Keratinocyte (primary cell): ENCODE measurements around the gene FOS.

Source experiments
- CTCF ChIP-seq, 3 experiments: IDR thresholded peaks in 1 of 3; conservative IDR thresholded peaks in 1 of 3; optimal IDR thresholded peaks in 1 of 3; 2 replicates in 2 of 3; 3 replicates in 1 of 3; pipeline versions ENCODE3 to v1.5.1; 2011; ENCODE audit warnings: low read length in 3 of 3, mild to moderate bottlenecking in 3 of 3, moderate library complexity in 2 of 3, control low read depth in 1 of 3, inconsistent platforms in 1 of 3; ENCODE audit not compliant: insufficient read depth in 2 of 3; ENCODE audit errors: extremely low read depth in 1 of 3
- EZH2 ChIP-seq: IDR thresholded peaks from one replicate; pipeline ENCODE4 v1.6.1; 2012; ENCODE audit warnings: inconsistent platforms, mild to moderate bottlenecking, low read length, moderate library complexity

- TF ChIP-seq CTCF (optimal IDR thresholded peaks at IDR 0.05 in 1 of 3, IDR thresholded peaks at IDR 0.05 in 1 of 3, conservative IDR thresholded peaks at IDR 0.05 in 1 of 3; ENCODE audit: extremely low read depth in 1 of 3, insufficient read depth in 2 of 3, low read length in 3 of 3): no peak
- no peak for TF ChIP-seq EZH2
These were observed 7.1 kb upstream of the FOS start for GRCh38 chr14:75271514-75271913.
